ENCODE measurements around the gene ACTR5. TPM values are rescaled to one million over a fixed set of nuclear protein-coding genes. Genes with fewer than 3 reads are reported as not detected.

ACTR5 gene
- total and polyA plus RNA-seq, 2 of the 13 experiments (the other 11 are each of a cell fraction or from before 2014, with no cell fraction given): 19.5 to 20.5 TPM

DNA sequence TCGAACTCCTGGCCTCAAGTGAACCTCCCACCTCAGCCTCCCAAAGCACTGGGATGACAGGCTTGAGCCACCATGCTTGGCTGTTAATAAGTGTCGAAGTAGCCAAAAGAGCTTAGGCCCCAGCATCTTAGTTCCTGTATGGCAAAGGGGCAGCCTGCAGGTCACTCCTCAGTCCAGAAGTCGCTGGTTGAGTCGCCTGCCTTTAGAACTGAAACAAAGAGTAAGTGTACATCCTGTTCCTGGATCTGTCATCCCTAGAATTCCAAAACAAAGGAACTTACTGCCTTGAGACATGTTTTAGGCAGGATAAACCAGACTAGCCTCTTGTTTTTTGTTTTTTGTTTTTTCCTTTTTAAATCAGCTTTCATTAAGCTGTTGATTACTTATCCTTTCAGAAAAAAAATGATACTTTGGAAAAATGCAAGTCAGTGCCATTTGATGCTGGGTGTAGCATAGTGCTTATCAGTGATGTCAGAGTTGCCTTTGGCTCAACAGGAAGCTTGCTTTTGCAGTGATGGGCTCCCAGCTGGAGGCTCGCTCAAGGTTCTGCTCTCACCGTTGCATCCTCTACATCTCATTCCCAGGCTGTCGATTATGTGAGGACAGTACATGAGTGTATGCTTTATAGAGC, 9.0 kb downstream of the ACTR5 start:
- BruUV-seq (replicated peaks): no TSS peak
- intact Hi-C loops (cut with micrococcal nuclease; ENCODE audit: unreplicated experiment): no loop called here
- no peaks in the 10 kb centered on the region for H3K9me3 ChIP-seq (ENCODE audit: low read length)
- DNase-seq (ENCODE audit: low spot score): no peak
- H3K36me3 ChIP-seq (replicated peaks in 1 of 2; ENCODE audit: control insufficient read depth in 1 of 2, insufficient read depth in 2 of 2, low read length in 2 of 2): peaks cover 47 to 89% of the 10 kb centered on the region in 2 experiments
- H3K27me3 ChIP-seq (ENCODE audit: control insufficient read depth in 1 of 2, insufficient read depth in 2 of 2, low read length in 2 of 2): no peaks in the 10 kb centered on the region
- H3K4me1 ChIP-seq (ENCODE audit: insufficient read depth, low read length): no peaks in the 10 kb centered on the region
- H3K4me2 ChIP-seq (ENCODE audit: low read depth, low read length): no peak overlapping the region
- TF ChIP-seq RELA (CRISPR knock-in tag; IDR thresholded peaks at IDR 0.05): no peak
- TF ChIP-seq, protein P1, sequence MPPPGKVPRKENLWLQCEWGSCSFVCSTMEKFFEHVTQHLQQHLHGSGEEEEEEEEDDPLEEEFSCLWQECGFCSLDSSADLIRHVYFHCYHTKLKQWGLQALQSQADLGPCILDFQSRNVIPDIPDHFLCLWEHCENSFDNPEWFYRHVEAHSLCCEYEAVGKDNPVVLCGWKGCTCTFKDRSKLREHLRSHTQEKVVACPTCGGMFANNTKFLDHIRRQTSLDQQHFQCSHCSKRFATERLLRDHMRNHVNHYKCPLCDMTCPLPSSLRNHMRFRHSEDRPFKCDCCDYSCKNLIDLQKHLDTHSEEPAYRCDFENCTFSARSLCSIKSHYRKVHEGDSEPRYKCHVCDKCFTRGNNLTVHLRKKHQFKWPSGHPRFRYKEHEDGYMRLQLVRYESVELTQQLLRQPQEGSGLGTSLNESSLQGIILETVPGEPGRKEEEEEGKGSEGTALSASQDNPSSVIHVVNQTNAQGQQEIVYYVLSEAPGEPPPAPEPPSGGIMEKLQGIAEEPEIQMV (CRISPR knock-in tag; IDR thresholded peaks at IDR 0.05; ENCODE audit: low read depth): no peak
- no peak for TF ChIP-seq ZNF367 (CRISPR knock-in tag; IDR thresholded peaks at IDR 0.05; ENCODE audit: borderline replicate concordance)
- TF ChIP-seq ZNF569 (CRISPR knock-in tag; IDR thresholded peaks at IDR 0.05; ENCODE audit: borderline replicate concordance): no peak
- no peak for TF ChIP-seq ZNF264 (CRISPR knock-in tag; IDR thresholded peaks at IDR 0.05)
- TF ChIP-seq GABPA (IDR thresholded peaks at IDR 0.05; ENCODE audit: low read depth, low read length): no peak
- TF ChIP-seq GABPA (CRISPR knock-in tag; IDR thresholded peaks at IDR 0.05; ENCODE audit: low read depth): no peak
- no peak for TF ChIP-seq ZNF30 (CRISPR knock-in tag; IDR thresholded peaks at IDR 0.05)
- no peak for TF ChIP-seq ZNF430 (CRISPR knock-in tag; IDR thresholded peaks at IDR 0.05)
- CTCF ChIA-PET (ENCODE audit: low intra/inter-chr PET ratio, low total read pairs): no interaction called here
- no peak overlapping the region for H3K4me3 ChIP-seq (replicated peaks in 1 of 3; ENCODE audit: insufficient read depth in 1 of 3, low read depth in 2 of 3, low read length in 3 of 3)
- H3K27ac ChIP-seq (ENCODE audit: extremely low read length, insufficient read depth, low read length): no peak overlapping the region
- WGBS (ENCODE audit: low lambda C conversion rate): 94% methylated on average over 7 of the region's 7 CpGs
- no peaks in the 10 kb centered on the region for H3K79me2 ChIP-seq (ENCODE audit: insufficient read depth, low read length)
- no peak overlapping the region for H2AFZ ChIP-seq (ENCODE audit: low read length)
- in situ Hi-C loops (cut with HindIII; ENCODE audit: extremely low pct_ligation_motif_present, low pct_unique_long_range_greater_than_20kb): no loop called here
- POLR2A ChIA-PET: no interaction called here
- ATAC-seq: no peak
- H4K20me1 ChIP-seq (ENCODE audit: insufficient read depth, low read length): no peaks in the 10 kb centered on the region
- no peak for FAIRE-seq
- H3K9ac ChIP-seq (ENCODE audit: insufficient read depth, low read depth, low read length): no peak overlapping the region
